Activated T-cell treated with anti-CD3 and anti-CD28 coated beads, Interleukin-2, amount 50 U/mL, for 4 hours (primary cell): Measurements from ENCODE around the gene SETD3. TPM values are rescaled to one million over a fixed set of nuclear protein-coding genes. Genes with fewer than 3 reads are reported as not detected.

Experiments used
- ATAC-seq, 2 donors: fragments of 200-7000 bp; cut with Tn5 transposase; one replicate each; pipeline ENCODE4 v1.10.0; 2021
- DNase-seq: peaks from one replicate; pipeline ENCODE4 v3.0.0-alpha.2; 2020
- H3K27me3 Mint-ChIP-seq: one replicate; pipeline ENCODE4 v1.8.0; 2021; ENCODE audit warnings: low read depth, mixed read lengths
- H3K36me3 Mint-ChIP-seq: one replicate; pipeline ENCODE4 v1.8.0; 2022; ENCODE audit warnings: mixed read lengths; ENCODE audit not compliant: insufficient read depth
- H3K4me1 Mint-ChIP-seq: one replicate; pipeline ENCODE4 v1.8.0; 2021; ENCODE audit warnings: low read depth, mixed read lengths
- H3K4me3 Mint-ChIP-seq: one replicate; pipeline ENCODE4 v1.8.0; 2021; ENCODE audit warnings: mild to moderate bottlenecking, moderate library complexity, mixed read lengths
- H3K9me3 Mint-ChIP-seq: one replicate; pipeline ENCODE4 v1.8.0; 2021; ENCODE audit warnings: mixed read lengths
- total RNA-seq, 3 donors: library from RNA; stranded (reverse); gene quantifications; one replicate each; pipeline ENCODE4 v1.2.1, GENCODE V29; 2021

The SETD3 gene
- total RNA-seq, 3 donors from 2014 or later, result 51.8 to 58.1 (median 54.8) TPM

GRCh38 chr14:99512571-99513182 lies 32.0 kb upstream of the SETD3 start:
- H3K9me3 Mint-ChIP-seq, result no peaks in the 10 kb centered on the region
- H3K36me3 Mint-ChIP-seq, result peaks cover 17% of the 10 kb centered on the region
- ATAC-seq, result no peak
- no peaks in the 10 kb centered on the region for H3K27me3 Mint-ChIP-seq
- H3K4me1 Mint-ChIP-seq, result no peaks in the 10 kb centered on the region
- H3K4me3 Mint-ChIP-seq, result no peak overlapping the region
- DNase-seq, result no peak

DNA sequence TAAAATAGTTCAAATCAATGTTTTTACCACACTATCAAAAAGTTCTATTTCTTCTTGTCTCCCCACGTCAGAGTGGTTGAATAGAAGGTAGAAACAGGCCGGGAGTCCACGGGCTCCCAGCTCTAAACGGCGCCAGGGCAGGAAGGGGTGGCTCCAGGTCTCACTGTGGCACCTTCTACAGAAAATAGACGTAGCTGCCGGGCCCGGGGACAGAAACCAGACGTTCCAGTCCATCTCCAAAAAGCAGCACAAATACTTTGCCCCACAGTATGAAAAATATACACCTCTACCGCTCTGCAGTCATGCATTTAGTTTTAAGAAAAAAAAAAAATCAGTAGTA lies 31.4 kb upstream of the SETD3 start:
- H3K27me3 Mint-ChIP-seq, result no peaks in the 10 kb centered on the region
- DNase-seq (no peak), ATAC-seq (no peak)
- H3K4me3 Mint-ChIP-seq, result no peak overlapping the region
- no peaks in the 10 kb centered on the region for H3K9me3 Mint-ChIP-seq
- no peaks in the 10 kb centered on the region for H3K4me1 Mint-ChIP-seq
- H3K36me3 Mint-ChIP-seq, result peaks cover 21% of the 10 kb centered on the region

DNA sequence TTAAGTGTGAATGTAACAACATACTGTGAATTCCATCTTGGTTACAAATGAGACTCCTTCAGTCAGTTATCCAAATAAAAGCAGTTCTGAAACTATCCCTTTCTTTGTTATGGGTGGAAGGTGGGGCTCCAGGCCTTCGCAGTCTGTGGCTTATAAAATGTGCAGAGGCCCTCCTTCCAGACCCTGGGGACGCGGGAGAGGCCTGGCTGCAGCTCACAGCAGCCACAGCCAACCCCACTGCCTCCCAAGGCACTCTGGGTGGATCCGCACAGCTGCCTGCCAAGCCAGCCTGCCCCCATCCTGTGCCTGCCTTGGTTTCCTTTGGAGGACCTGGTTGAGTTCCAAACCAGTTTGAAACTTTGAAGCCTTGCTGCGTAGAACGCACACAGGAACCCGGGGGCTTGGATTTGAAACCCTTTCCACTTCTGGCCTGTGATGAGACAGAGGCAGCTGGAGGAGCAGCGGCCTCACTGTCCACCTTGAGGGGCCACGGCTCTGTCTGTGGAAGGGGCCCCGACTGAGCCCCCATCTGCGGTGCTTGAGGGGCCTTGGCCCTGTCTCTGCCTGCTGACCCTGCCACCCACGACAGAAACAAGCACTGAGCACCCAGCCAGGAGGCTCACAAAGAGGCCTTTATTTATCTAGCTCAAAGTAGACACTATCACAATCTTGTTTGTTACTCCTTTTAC lies 30.9 kb upstream of the SETD3 start:
- H3K36me3 Mint-ChIP-seq, result peaks cover 25% of the 10 kb centered on the region

DNA sequence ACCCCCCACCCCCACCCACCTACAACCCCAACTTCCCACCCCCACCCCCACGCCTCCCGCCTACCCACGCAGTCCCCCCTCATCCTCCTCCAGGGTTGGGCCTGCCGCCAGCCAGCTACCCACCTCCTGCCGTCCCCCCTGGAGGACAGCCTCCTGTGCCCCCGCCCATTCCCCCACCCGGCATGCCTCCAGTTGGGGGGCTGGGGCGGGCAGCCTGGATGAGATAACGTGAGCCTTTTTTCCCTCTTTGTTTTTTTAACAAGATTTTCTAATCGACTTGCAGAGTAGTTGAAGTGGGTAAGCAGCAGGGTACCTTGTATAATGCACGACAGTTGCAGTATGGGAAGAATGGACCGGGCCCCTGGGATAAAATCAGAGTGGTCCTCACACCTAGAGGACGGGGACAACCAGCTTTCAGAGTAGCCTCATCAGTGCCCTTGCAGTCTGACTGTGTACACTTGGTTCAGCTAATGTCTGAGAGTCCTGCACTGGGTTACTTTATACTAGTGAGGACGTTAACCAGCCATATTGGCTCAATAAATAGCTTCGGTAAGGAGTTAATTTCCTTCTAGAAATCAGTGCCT lies 30.0 kb upstream of the SETD3 start:
- DNase-seq (no peak), ATAC-seq (no peak)
- Mint-ChIP-seq H3K4me1 (no peaks in the 10 kb centered on the region), H3K4me3 (no peak overlapping the region), H3K36me3 (peaks cover 33% of the 10 kb centered on the region), H3K9me3 (no peaks in the 10 kb centered on the region), H3K27me3 (no peaks in the 10 kb centered on the region)

More for the DNA sequence above, 30.9 kb upstream of the SETD3 start:
- no peak for ATAC-seq
- Mint-ChIP-seq H3K4me3 (no peak overlapping the region), H3K27me3 (no peaks in the 10 kb centered on the region), H3K9me3 (no peaks in the 10 kb centered on the region), H3K4me1 (no peaks in the 10 kb centered on the region)
- no peak for DNase-seq

DNA sequence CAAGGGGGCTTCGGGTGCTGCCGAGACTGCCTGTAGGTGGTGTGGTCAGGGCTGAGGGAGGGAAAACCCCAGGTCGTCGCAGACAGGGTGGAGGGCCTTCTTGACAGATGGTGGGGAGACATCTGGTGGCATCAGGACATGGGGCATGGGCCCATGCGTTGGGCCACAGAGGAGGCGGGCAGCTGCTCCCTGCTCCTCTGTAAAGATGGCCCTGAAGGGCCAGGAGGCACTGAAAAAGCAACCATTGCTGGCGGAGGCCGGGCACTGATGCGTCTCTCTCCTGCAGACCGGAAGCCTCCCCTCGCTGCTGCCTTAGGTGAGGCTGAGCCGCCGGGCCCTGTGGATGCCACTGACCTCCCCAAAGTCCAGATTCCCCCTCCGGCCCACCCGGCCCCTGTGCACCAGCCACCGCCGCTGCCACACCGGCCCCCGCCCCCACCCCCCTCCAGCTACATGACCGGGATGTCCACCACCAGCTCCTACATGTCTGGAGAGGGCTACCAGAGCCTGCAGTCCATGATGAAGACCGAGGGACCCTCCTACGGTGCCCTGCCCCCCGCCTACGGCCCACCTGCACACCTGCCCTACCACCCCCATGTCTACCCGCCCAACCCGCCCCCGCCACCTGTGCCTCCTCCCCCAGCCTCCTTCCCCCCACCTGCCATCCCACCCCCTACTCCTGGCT lies 29.4 kb upstream of the SETD3 start:
- Mint-ChIP-seq H3K9me3 (no peaks in the 10 kb centered on the region), H3K27me3 (no peaks in the 10 kb centered on the region), H3K36me3 (peaks cover 35% of the 10 kb centered on the region), H3K4me3 (no peak overlapping the region), H3K4me1 (no peaks in the 10 kb centered on the region)
- no peak for ATAC-seq
- DNase-seq, result no peak

GRCh38 chr14:99508896-99509629 lies 28.4 kb upstream of the SETD3 start:
- DNase-seq (no peak), ATAC-seq (no peak)
- Mint-ChIP-seq H3K36me3 (peaks cover 42% of the 10 kb centered on the region), H3K9me3 (no peaks in the 10 kb centered on the region), H3K4me1 (no peaks in the 10 kb centered on the region), H3K27me3 (no peaks in the 10 kb centered on the region), H3K4me3 (no peak overlapping the region)

- Mint-ChIP-seq H3K4me3 (no peak overlapping the region), H3K4me1 (no peaks in the 10 kb centered on the region), H3K9me3 (no peaks in the 10 kb centered on the region), H3K27me3 (no peaks in the 10 kb centered on the region), H3K36me3 (peaks cover 51% of the 10 kb centered on the region)
- no peak for DNase-seq
- no peak for ATAC-seq
Measured at GRCh38 chr14:99507860-99508640, 27.4 kb upstream of the SETD3 start.

DNA sequence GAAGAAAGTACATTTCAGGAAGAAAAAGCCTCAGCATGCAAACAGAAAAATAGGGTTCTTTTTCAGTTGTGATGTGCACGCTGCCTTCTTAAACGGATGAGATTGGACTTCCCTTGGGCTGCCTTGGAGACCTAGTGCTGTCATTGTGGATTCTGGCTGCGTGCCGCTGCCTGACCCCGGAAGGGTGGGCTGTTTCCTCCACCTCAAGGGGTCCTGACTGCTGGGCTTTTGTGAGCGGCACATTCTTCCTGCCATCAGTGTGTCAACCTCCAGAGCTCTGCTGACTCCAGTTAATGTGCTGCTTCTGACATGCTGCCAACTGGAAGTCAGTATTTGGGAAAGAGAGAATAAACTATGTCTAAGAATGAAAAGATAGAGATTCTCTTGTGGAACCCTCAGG lies 25.6 kb upstream of the SETD3 start:
- no peaks in the 10 kb centered on the region for H3K4me1 Mint-ChIP-seq
- DNase-seq (no peak), ATAC-seq (no peak)
- no peak overlapping the region for H3K4me3 Mint-ChIP-seq
- H3K9me3 Mint-ChIP-seq, result no peaks in the 10 kb centered on the region
- H3K27me3 Mint-ChIP-seq, result no peaks in the 10 kb centered on the region
- H3K36me3 Mint-ChIP-seq, result peaks cover 54% of the 10 kb centered on the region

DNA sequence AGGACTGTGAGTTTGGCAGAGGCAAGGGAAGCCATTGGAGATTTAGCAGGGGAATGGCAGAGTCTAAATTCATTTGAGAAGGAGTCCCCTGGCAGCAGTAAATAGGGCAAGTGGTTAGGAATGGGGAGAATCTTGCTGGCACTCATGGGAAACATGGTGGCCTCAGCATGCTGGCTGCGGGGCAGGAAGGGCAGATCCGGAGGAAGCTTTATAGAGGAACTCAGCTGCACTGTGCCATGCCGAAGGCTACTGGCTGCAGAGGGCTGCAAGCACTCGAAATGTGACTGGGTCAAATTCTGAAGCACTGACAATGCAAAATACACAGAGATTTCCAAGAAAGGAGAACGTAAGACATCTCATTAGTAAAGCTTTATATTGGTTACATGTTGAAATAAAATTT lies 24.4 kb upstream of the SETD3 start:
- H3K9me3 Mint-ChIP-seq, result no peaks in the 10 kb centered on the region
- H3K4me3 Mint-ChIP-seq, result no peak overlapping the region
- peaks cover 63% of the 10 kb centered on the region for H3K36me3 Mint-ChIP-seq
- no peaks in the 10 kb centered on the region for H3K4me1 Mint-ChIP-seq
- no peak for DNase-seq
- no peak for ATAC-seq
- no peaks in the 10 kb centered on the region for H3K27me3 Mint-ChIP-seq

- Mint-ChIP-seq H3K27me3 (no peaks in the 10 kb centered on the region), H3K36me3 (peaks cover 61% of the 10 kb centered on the region)
- no peak for ATAC-seq
Measured at GRCh38 chr14:99503848-99504453, 23.3 kb upstream of the SETD3 start.

GRCh38 chr14:99502989-99503421 lies 22.3 kb upstream of the SETD3 start:
- no peaks in the 10 kb centered on the region for H3K4me1 Mint-ChIP-seq
- H3K9me3 Mint-ChIP-seq, result no peaks in the 10 kb centered on the region
- no peaks in the 10 kb centered on the region for H3K27me3 Mint-ChIP-seq
- no peak for ATAC-seq
- no peak for DNase-seq
- no peak overlapping the region for H3K4me3 Mint-ChIP-seq
- peaks cover 62% of the 10 kb centered on the region for H3K36me3 Mint-ChIP-seq

More at GRCh38 chr14:99503848-99504453, 23.3 kb upstream of the SETD3 start:
- no peaks in the 10 kb centered on the region for H3K4me1 Mint-ChIP-seq
- no peaks in the 10 kb centered on the region for H3K9me3 Mint-ChIP-seq
- no peak overlapping the region for H3K4me3 Mint-ChIP-seq
- DNase-seq, result no peak

DNA sequence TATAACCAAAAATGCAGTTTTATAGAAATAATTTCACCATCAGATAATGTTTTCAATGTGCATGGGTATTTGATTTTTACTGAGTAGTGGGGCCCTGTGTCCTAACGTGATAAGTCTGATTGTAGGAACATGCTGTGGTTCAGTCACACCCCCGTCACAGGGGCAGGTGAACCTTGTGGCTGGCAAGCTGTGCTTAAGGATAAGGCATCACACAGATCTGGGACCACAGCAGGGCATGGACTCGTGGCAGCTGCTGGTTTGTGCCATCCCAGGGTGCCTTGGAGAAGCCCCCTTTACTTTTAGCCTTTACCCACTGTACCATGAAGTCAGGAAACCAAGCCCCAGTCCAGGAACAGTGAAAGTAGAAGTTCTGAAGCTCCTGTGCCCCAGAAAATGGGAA lies 17.2 kb upstream of the SETD3 start:
- Mint-ChIP-seq H3K27me3 (no peaks in the 10 kb centered on the region), H3K4me1 (no peaks in the 10 kb centered on the region), H3K4me3 (no peak overlapping the region), H3K9me3 (no peaks in the 10 kb centered on the region), H3K36me3 (peaks cover 55% of the 10 kb centered on the region)
- no peak for ATAC-seq
- no peak for DNase-seq

GRCh38 chr14:99497341-99497740 lies 16.7 kb upstream of the SETD3 start:
- Mint-ChIP-seq H3K9me3 (no peaks in the 10 kb centered on the region), H3K27me3 (no peaks in the 10 kb centered on the region), H3K36me3 (peaks cover 56% of the 10 kb centered on the region), H3K4me3 (no peak overlapping the region), H3K4me1 (no peaks in the 10 kb centered on the region)
- DNase-seq (no peak), ATAC-seq (no peak)
